Measurements from ENCODE around the gene EMSY. TPM values are rescaled to one million over a fixed set of nuclear protein-coding genes. Genes with fewer than 3 reads are reported as not detected.
"Not testable (repeated sequence)": the region's sequence is repeated elsewhere in the genome, so short reads cannot be mapped to it uniquely, and the experiment has no call there.

Gene EMSY
- total RNA-seq, 4 donors from 2014 or later = 32.7 to 58.0 (median 46.4) TPM

DNA sequence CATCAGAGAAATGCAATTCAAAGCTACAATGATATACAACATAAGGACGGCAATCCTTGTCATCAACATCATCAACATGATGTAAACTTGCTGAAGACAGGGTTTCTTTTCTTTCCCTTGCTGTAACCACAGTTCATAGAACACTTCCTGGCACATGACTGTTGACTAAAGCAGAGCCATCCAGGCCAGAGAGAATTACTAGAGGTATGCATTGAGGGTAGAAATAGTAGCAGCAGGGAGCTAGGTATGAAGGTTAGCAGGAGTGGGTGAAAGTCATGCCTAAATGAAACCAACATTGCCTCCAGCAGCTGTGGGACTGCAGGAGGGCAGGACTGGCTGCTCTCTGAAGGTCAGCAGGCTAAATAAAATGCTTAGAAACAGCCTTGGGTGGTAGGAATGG is 122.0 kb downstream of the EMSY start:
- H3K27me3 ChIP-seq = no peaks in the 10 kb centered on the region
- H3K4me3 ChIP-seq (replicated peaks in 1 of 3) = no peak overlapping the region
- no peaks in the 10 kb centered on the region for H3K9me3 ChIP-seq
- no peak for DNase-seq
- TF ChIP-seq, protein P1, sequence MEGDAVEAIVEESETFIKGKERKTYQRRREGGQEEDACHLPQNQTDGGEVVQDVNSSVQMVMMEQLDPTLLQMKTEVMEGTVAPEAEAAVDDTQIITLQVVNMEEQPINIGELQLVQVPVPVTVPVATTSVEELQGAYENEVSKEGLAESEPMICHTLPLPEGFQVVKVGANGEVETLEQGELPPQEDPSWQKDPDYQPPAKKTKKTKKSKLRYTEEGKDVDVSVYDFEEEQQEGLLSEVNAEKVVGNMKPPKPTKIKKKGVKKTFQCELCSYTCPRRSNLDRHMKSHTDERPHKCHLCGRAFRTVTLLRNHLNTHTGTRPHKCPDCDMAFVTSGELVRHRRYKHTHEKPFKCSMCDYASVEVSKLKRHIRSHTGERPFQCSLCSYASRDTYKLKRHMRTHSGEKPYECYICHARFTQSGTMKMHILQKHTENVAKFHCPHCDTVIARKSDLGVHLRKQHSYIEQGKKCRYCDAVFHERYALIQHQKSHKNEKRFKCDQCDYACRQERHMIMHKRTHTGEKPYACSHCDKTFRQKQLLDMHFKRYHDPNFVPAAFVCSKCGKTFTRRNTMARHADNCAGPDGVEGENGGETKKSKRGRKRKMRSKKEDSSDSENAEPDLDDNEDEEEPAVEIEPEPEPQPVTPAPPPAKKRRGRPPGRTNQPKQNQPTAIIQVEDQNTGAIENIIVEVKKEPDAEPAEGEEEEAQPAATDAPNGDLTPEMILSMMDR (IDR thresholded peaks at IDR 0.05) = no peak
- TF ChIP-seq POLR2A (IDR thresholded peaks at IDR 0.05) = no peak
- no peaks in the 10 kb centered on the region for H3K4me1 ChIP-seq
- intact Hi-C loops (cut with DNase I) = no loop called here
- 0 to 45% methylated on average over 1 of the region's 1 CpG for WGBS, 2 donors
- no peaks in the 10 kb centered on the region for H3K36me3 ChIP-seq
- no peak overlapping the region for H3K27ac ChIP-seq

- 91 to 96% methylated on average over 3 of the region's 3 CpGs for WGBS, 2 donors
- DNase-seq = no peak
- no peaks in the 10 kb centered on the region for H3K4me1 ChIP-seq
Measured at GRCh38 chr11:76567261-76567660, 122.4 kb downstream of the EMSY start.

GRCh38 chr11:76568139-76568538 is 123.3 kb downstream of the EMSY start:
- Histone ChIP-seq H3K27ac (no peak overlapping the region), H3K27me3 (no peaks in the 10 kb centered on the region), H3K4me1 (no peaks in the 10 kb centered on the region), H3K9me3 (no peaks in the 10 kb centered on the region), H3K4me3 (replicated peaks in 1 of 3) (no peak overlapping the region), H3K36me3 (no peaks in the 10 kb centered on the region)
- intact Hi-C loops (cut with DNase I) = no loop called here
- no peak for TF ChIP-seq POLR2A (IDR thresholded peaks at IDR 0.05)
- TF ChIP-seq, protein P1 (IDR thresholded peaks at IDR 0.05) = no peak
- 84 to 85% methylated on average over 4 of the region's 4 CpGs for WGBS, 2 donors
- no peak for DNase-seq

More at GRCh38 chr11:76567261-76567660, 122.4 kb downstream of the EMSY start:
- Histone ChIP-seq H3K4me3 (replicated peaks in 1 of 3) (no peak overlapping the region), H3K27me3 (no peaks in the 10 kb centered on the region), H3K9me3 (no peaks in the 10 kb centered on the region), H3K36me3 (no peaks in the 10 kb centered on the region), H3K27ac (no peak overlapping the region)
- TF ChIP-seq POLR2A (IDR thresholded peaks at IDR 0.05) = no peak
- TF ChIP-seq, protein P1 (IDR thresholded peaks at IDR 0.05) = no peak
- intact Hi-C loops (cut with DNase I) = no loop called here

DNA sequence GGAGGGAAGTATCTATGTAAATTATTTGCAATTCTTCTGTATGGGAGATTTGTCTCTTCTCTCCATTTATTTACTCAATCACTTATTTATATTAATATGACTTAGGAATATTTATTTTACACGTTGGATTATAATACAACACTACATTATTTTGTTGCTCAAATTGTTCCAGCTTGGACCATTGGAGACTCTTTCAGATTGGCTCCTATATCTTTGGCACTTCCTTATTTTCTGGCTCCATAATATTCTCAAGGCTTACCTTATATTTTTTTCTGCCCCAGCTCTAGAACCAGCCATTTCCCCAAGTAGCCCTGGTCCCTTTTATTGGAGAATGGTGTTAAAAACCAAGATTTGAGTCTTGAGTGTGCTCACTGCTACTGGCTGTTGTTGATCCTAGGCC is 123.8 kb downstream of the EMSY start:
- Histone ChIP-seq H3K36me3 (no peaks in the 10 kb centered on the region), H3K27ac (no peak overlapping the region)
- intact Hi-C loops (cut with DNase I) = no loop called here

GRCh38 chr11:76572181-76572875 is 127.5 kb downstream of the EMSY start:
- intact Hi-C loops (cut with DNase I) = not testable (repeated sequence)

More for the DNA sequence above, 123.8 kb downstream of the EMSY start:
- Histone ChIP-seq H3K4me3 (replicated peaks in 1 of 3) (no peak overlapping the region), H3K27me3 (no peaks in the 10 kb centered on the region), H3K4me1 (no peaks in the 10 kb centered on the region), H3K9me3 (no peaks in the 10 kb centered on the region)
- 66 to 69% methylated on average over 1 of the region's 1 CpG for WGBS, 2 donors
- no peak for TF ChIP-seq POLR2A (IDR thresholded peaks at IDR 0.05)
- TF ChIP-seq, protein P1 (IDR thresholded peaks at IDR 0.05) = no peak
- DNase-seq = no peak

More at GRCh38 chr11:76572181-76572875, 127.5 kb downstream of the EMSY start:
- peaks cover 3 to 15% of the 10 kb centered on the region in 2 donors for H3K4me1 ChIP-seq
- H3K36me3 ChIP-seq; H3K9me3 ChIP-seq; H3K4me3 ChIP-seq (replicated peaks in 1 of 3); H3K27me3 ChIP-seq; H3K27ac ChIP-seq; DNase-seq: not testable (repeated sequence)
- WGBS, 2 donors = 95% methylated on average over 12 of the region's 12 CpGs

Measured in thyroid gland (tissue), 4 donors.